ENCODE data around the gene CELF5. TPM values are rescaled to one million over a fixed set of nuclear protein-coding genes. Genes with fewer than 3 reads are reported as not detected.
"Not testable (repeated sequence)": the region's sequence is repeated elsewhere in the genome, so short reads cannot be mapped to it uniquely, and the experiment has no call there.

The CELF5 gene
- total RNA-seq, 1 experiment from 2014 or later, result 7.7 TPM

- no peak for TF ChIP-seq HMGXB4 (CRISPR knock-in tag; IDR thresholded peaks at IDR 0.05)
- no peak for TF ChIP-seq ZNF121 (CRISPR knock-in tag; IDR thresholded peaks at IDR 0.05)
These were observed 72.0 kb downstream of the CELF5 start (continued) for GRCh38 chr19:3296446-3296845.

- no peak overlapping the region for H3K27ac Mint-ChIP-seq
- ATAC-seq (no peak), DNase-seq (ENCODE audit: low spot score) (no peak)
- ChIA-PET POLR2A (no interaction called here), CTCF (no interaction called here)
- no peaks in the 10 kb centered on the region; the same call in 1 of the 2 replicates for H3K36me3 Mint-ChIP-seq
- H3K27me3 Mint-ChIP-seq (ENCODE audit: low read depth), result peaks cover 27% of the 10 kb centered on the region
- H3K4me3 Mint-ChIP-seq, result no peak overlapping the region
- TF ChIP-seq ETV6 (CRISPR knock-in tag; IDR thresholded peaks at IDR 0.05) (no peak), FOXP4 (CRISPR knock-in tag; IDR thresholded peaks at IDR 0.05) (no peak), ZNF512 (CRISPR knock-in tag; IDR thresholded peaks at IDR 0.05; ENCODE audit: borderline replicate concordance) (peak; percentile 91; the same call in 1 of the 2 replicates), ATF2 (CRISPR knock-in tag; IDR thresholded peaks at IDR 0.05; ENCODE audit: borderline replicate concordance, low read depth) (no peak), E2F4 (CRISPR knock-in tag; IDR thresholded peaks at IDR 0.05; ENCODE audit: borderline replicate concordance, low read depth) (no peak), ZNF121 (CRISPR knock-in tag; IDR thresholded peaks at IDR 0.05) (peak; percentile 61; the same call in 1 of the 2 replicates), MAX (CRISPR knock-in tag; IDR thresholded peaks at IDR 0.05) (no peak), GTF2I (CRISPR knock-in tag; conservative IDR thresholded peaks at IDR 0.05) (0 out of 2 replicates have a peak, but pooled peaks have one; percentile 50)
- no peaks in the 10 kb centered on the region for H3K4me1 Mint-ChIP-seq
- peaks cover 12% of the 10 kb centered on the region for H3K9me3 Mint-ChIP-seq
These were observed 74.5 kb downstream of the CELF5 start for GRCh38 chr19:3298853-3299449.

- H3K4me3 Mint-ChIP-seq; H3K27ac Mint-ChIP-seq; POLR2A ChIA-PET; ATAC-seq; DNase-seq (ENCODE audit: low spot score); H3K4me1 Mint-ChIP-seq; H3K36me3 Mint-ChIP-seq: not testable (repeated sequence)
- TF ChIP-seq GABPB1 (CRISPR knock-in tag; IDR thresholded peaks at IDR 0.05), result peak; percentile 89
- peaks cover 27% of the 10 kb centered on the region for H3K27me3 Mint-ChIP-seq (ENCODE audit: low read depth)
- peaks cover 12% of the 10 kb centered on the region for H3K9me3 Mint-ChIP-seq
- CTCF ChIA-PET, result interaction anchor here (0.6 to 1.8 kb wide), 5 partner anchors 11 to 213 kb away, joined by 3 to 11 read pairs (median 5); no protein-coding TSS in a partner anchor
These were observed 76.1 kb downstream of the CELF5 start for GRCh38 chr19:3300566-3300965.

GRCh38 chr19:3302755-3303154 lies 78.3 kb downstream of the CELF5 start:
- peaks cover 12% of the 10 kb centered on the region for H3K9me3 Mint-ChIP-seq
- peaks cover 27% of the 10 kb centered on the region for H3K27me3 Mint-ChIP-seq (ENCODE audit: low read depth)
- CTCF ChIA-PET, result interaction anchor here (0.6 to 4.4 kb wide), 5 partner anchors 10 to 344 kb away, joined by 3 to 75 read pairs (median 4); partner anchors contain the start of gene CELF5
- no peaks in the 10 kb centered on the region for H3K4me1 Mint-ChIP-seq
- POLR2A ChIA-PET, result no interaction called here
- H3K4me3 Mint-ChIP-seq, result no peak overlapping the region
- H3K36me3 Mint-ChIP-seq, result no peaks in the 10 kb centered on the region; the same call in 1 of the 2 replicates
- ATAC-seq, result no peak
- DNase-seq (ENCODE audit: low spot score), result no peak
- H3K27ac Mint-ChIP-seq, result no peak overlapping the region
- TF ChIP-seq TP53 (CRISPR knock-in tag; IDR thresholded peaks at IDR 0.05) (no peak), CREM (CRISPR knock-in tag; IDR thresholded peaks at IDR 0.05) (no peak), E2F1 (CRISPR knock-in tag; IDR thresholded peaks at IDR 0.05) (no peak), GRHL2 (CRISPR knock-in tag; IDR thresholded peaks at IDR 0.05; ENCODE audit: insufficient replicate concordance, severe bottlenecking) (no peak), SMAD3 (CRISPR knock-in tag; IDR thresholded peaks at IDR 0.05; ENCODE audit: borderline replicate concordance) (no peak), ATF6 (CRISPR knock-in tag; IDR thresholded peaks at IDR 0.05) (no peak)
